HFFc6 (cell line): Measurements from ENCODE around the gene SEMA3B. TPM values are rescaled to one million over a fixed set of nuclear protein-coding genes. Genes with fewer than 3 reads are reported as not detected.

Experiments used
- DNase-seq: peaks from one replicate; pipeline ENCODE4 v3.0.0-alpha.2; 2018
- H3K27ac Mint-ChIP-seq: 2 replicates; pipeline ENCODE4 v1.8.0; 2020; ENCODE audit warnings: mild to moderate bottlenecking, mixed read lengths
- H3K27me3 Mint-ChIP-seq: 2 replicates; pipeline ENCODE4 v1.8.0; 2021; ENCODE audit warnings: mild to moderate bottlenecking, moderate library complexity, mixed read lengths; ENCODE audit not compliant: insufficient read depth
- H3K36me3 Mint-ChIP-seq: 2 replicates; pipeline ENCODE4 v1.8.0; 2021; ENCODE audit warnings: low read depth, mixed read lengths
- H3K4me1 Mint-ChIP-seq: 2 replicates; pipeline ENCODE4 v1.8.0; 2020; ENCODE audit warnings: low read depth, mixed read lengths
- H3K4me3 Mint-ChIP-seq: 2 replicates; pipeline ENCODE4 v1.8.0; 2020; ENCODE audit warnings: mild to moderate bottlenecking, moderate library complexity, mixed read lengths
- H3K9me3 Mint-ChIP-seq: 2 replicates; pipeline ENCODE4 v1.8.0; 2020; ENCODE audit warnings: mild to moderate bottlenecking, mixed read lengths
- long read RNA-seq: library from polyadenylated mRNA; unstranded; transcript quantifications from one replicate; pipeline ENCODE4 v2.0.0, GENCODE V29; 2019
- total RNA-seq, 6 experiments: library from RNA; stranded (reverse); fragmentation: NEBNext Ultra II Directional; extraction: Animal tissue kit (Norgen Biotek cat#: 25700); gene quantifications; 2 replicates in 1 of 6; 3 replicates in 5 of 6; pipeline ENCODE4 v1.2.3, GENCODE V29; 2021
- TF ChIP-seq, protein P1 (sequence below): fragments of 200-600 bp; sonication (generic); IDR thresholded peaks from 2 replicates; pipeline ENCODE4 v1.5.0; 2021; ENCODE audit warnings: antibody characterized with exemption, mild to moderate bottlenecking

Gene SEMA3B
- 10 to 100 TPM; 14.5 to 26.6 (median 24.7) TPM for total RNA-seq
- long read RNA-seq, transcript SEMA3B-204 (17 exons, 2,755 nt) = minor isoform, 5 of 21 reads
- long read RNA-seq, transcript SEMA3B-212 (17 exons, 2,958 nt) = major isoform, 6 of 21 reads
- long read RNA-seq, partial matches to known transcripts = 5 of 21 reads
- long read RNA-seq, other reads (novel, unspliced or antisense) = 3 of 21 reads

DNA sequence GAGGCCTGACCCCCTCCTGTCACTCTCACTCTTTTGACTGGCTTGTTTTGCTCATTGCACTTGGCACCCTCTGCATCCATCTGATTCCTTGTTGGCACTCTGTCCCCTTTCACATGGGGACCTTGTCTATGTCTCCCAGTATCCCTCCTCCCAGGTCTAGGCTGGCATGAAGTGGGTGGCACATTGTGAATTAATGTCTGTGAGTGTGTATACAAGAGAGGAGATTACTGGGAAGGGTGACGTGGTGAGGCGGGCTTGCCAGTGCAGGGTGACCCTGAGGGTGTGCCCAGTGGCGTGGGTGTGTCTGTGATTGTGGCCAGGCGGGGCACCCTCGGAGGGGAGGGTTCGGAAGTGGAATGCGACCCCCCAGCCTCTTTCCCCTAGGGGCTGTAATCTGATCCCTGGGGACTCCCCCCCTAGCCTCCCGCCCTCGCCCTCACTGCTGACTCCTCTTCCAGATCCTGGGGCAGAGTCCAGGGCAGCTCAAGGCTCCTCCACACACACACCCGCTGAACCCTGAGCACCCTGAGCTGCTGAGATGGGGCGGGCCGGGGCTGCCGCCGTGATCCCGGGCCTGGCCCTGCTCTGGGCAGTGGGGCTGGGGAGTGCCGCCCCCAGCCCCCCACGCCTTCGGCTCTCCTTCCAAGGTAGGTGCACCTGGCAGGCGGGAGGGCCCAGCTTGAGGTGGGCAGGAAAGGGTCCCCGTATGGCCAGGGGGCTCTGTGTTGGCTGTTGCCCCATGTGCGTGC is at the start of gene SEMA3B:
SEMA3B (plus strand) TSS at position 445 of the 749 bp plus-strand sequence; CDS start at position 539, 94 bp downstream.
- peak within 1 kb of the TSS; percentile 85 for H3K4me3 Mint-ChIP-seq
- H3K9me3 Mint-ChIP-seq = no peaks in the 10 kb centered on the region
- H3K27ac Mint-ChIP-seq = peak within 1 kb of the TSS; percentile 84
- no peaks in the 10 kb centered on the region for H3K36me3 Mint-ChIP-seq
- peaks cover 73% of the 10 kb centered on the region for H3K4me1 Mint-ChIP-seq
- H3K27me3 Mint-ChIP-seq = peaks cover 10% of the 10 kb centered on the region
- DNase-seq = peak; percentile 64
- TF ChIP-seq, protein P1, sequence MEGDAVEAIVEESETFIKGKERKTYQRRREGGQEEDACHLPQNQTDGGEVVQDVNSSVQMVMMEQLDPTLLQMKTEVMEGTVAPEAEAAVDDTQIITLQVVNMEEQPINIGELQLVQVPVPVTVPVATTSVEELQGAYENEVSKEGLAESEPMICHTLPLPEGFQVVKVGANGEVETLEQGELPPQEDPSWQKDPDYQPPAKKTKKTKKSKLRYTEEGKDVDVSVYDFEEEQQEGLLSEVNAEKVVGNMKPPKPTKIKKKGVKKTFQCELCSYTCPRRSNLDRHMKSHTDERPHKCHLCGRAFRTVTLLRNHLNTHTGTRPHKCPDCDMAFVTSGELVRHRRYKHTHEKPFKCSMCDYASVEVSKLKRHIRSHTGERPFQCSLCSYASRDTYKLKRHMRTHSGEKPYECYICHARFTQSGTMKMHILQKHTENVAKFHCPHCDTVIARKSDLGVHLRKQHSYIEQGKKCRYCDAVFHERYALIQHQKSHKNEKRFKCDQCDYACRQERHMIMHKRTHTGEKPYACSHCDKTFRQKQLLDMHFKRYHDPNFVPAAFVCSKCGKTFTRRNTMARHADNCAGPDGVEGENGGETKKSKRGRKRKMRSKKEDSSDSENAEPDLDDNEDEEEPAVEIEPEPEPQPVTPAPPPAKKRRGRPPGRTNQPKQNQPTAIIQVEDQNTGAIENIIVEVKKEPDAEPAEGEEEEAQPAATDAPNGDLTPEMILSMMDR = no peak

DNA sequence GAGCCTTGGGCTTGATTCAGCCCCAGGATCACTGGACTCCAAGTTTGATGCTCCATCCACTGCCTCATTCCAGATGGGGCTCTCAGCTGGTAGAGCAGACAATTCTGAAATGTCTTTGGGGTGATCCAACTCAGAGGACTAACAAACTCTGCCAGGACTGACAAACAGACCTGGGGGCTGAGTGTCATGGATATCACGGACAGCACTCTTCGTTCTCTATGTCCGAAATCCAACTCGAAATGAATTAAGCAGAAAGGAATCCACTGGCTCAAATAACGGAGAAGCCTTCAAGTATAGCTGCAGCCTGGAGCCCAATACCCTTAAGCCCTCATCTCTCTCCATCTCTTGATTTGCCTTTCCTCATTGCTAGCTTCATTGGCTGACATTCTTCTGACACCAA is 49.7 kb upstream of the SEMA3B start:
- H3K4me1 Mint-ChIP-seq = no peaks in the 10 kb centered on the region
- no peaks in the 10 kb centered on the region for H3K36me3 Mint-ChIP-seq

GRCh38 chr3:50220109-50220508 is 48.8 kb upstream of the SEMA3B start:
- H3K27me3 Mint-ChIP-seq = peaks cover 19% of the 10 kb centered on the region
- no peaks in the 10 kb centered on the region for H3K4me1 Mint-ChIP-seq
- H3K27ac Mint-ChIP-seq = no peak overlapping the region
- H3K36me3 Mint-ChIP-seq = no peaks in the 10 kb centered on the region
- TF ChIP-seq, protein P1 = no peak
- DNase-seq = no peak
- H3K9me3 Mint-ChIP-seq = no peaks in the 10 kb centered on the region
- H3K4me3 Mint-ChIP-seq = no peak overlapping the region

More for the DNA sequence above, 49.7 kb upstream of the SEMA3B start:
- Mint-ChIP-seq H3K27ac (no peak overlapping the region), H3K27me3 (peaks cover 19% of the 10 kb centered on the region), H3K4me3 (no peak overlapping the region), H3K9me3 (no peaks in the 10 kb centered on the region)
- TF ChIP-seq, protein P1 = no peak
- no peak for DNase-seq

- Mint-ChIP-seq H3K27ac (no peak overlapping the region), H3K4me3 (no peak overlapping the region), H3K9me3 (no peaks in the 10 kb centered on the region), H3K4me1 (peaks cover 4% of the 10 kb centered on the region), H3K36me3 (no peaks in the 10 kb centered on the region), H3K27me3 (peaks cover 17% of the 10 kb centered on the region)
- no peak for DNase-seq
- TF ChIP-seq, protein P1 = no peak
Measured at GRCh38 chr3:50221051-50221410, 47.9 kb upstream of the SEMA3B start.

DNA sequence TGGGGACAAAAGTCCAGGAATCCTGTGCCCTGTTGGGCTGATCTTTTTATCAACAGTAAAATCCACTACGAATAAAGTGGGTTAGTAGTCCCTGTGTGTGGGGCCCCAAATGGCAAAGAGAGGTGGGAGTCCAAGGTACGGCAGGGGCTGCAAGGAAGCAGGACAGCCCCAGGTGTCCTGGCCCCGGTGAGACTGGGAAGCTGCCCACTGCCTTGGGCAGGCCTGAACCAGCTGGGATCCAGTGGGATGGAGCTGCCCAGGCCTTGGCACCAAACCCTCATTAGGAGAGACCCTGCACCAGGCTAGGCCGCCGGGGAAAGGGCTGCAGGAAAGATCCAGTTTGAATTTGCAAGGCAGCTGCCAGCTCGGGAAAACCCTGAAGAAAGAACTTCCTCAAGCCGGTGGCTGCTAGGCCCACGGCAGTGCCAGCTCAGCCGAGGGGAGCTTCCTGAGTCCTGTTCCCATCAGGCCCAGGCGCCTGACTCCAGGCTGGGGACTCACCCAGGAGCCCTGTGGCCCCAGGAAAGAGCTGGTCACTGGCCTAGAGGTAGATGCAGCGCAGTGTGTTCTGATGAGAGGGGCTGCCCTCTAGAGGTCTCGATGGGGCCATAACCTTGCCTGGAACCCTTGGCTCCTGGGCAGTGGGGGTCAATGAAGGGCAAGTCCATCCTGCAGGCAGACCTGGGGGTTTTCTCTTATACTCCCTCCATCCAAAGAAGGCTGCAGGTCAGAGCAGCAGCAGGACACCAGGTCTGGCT is 47.4 kb upstream of the SEMA3B start:
- H3K4me1 Mint-ChIP-seq = peaks cover 8% of the 10 kb centered on the region
- H3K4me3 Mint-ChIP-seq = no peak overlapping the region
- H3K27ac Mint-ChIP-seq = no peak overlapping the region
- H3K36me3 Mint-ChIP-seq = no peaks in the 10 kb centered on the region
- no peaks in the 10 kb centered on the region for H3K9me3 Mint-ChIP-seq
- TF ChIP-seq, protein P1 = peak; percentile 17; the same call in 1 of the 2 replicates
- no peak for DNase-seq
- H3K27me3 Mint-ChIP-seq = peaks cover 17% of the 10 kb centered on the region
